Measurements from ENCODE around the gene PPWD1. TPM values are rescaled to one million over a fixed set of nuclear protein-coding genes. Genes with fewer than 3 reads are reported as not detected.

Gene PPWD1
- total RNA-seq = 33.6 TPM
- long read RNA-seq, transcript PPWD1-201 (11 exons, 2,166 nt) = major isoform, 25 of 45 reads
- long read RNA-seq, partial matches to known transcripts = 1 of 45 reads
- long read RNA-seq, other reads (novel, unspliced or antisense) = 16 of 45 reads

GRCh38 chr5:65562731-65563701 is at the start of gene PPWD1, which contains the start of gene CENPK:
TSS of gene PPWD1 (plus strand) at chr5:65563296. CDS start at chr5:65563311, 15 bp downstream.
TSS of gene CENPK (minus strand) at chr5:65563168. CDS start at chr5:65554907, 8,261 bp downstream.
- intact Hi-C loops (cut with DNase I) = no loop called here
- peak; percentile 100 for ATAC-seq
- TF ChIP-seq, protein P1, sequence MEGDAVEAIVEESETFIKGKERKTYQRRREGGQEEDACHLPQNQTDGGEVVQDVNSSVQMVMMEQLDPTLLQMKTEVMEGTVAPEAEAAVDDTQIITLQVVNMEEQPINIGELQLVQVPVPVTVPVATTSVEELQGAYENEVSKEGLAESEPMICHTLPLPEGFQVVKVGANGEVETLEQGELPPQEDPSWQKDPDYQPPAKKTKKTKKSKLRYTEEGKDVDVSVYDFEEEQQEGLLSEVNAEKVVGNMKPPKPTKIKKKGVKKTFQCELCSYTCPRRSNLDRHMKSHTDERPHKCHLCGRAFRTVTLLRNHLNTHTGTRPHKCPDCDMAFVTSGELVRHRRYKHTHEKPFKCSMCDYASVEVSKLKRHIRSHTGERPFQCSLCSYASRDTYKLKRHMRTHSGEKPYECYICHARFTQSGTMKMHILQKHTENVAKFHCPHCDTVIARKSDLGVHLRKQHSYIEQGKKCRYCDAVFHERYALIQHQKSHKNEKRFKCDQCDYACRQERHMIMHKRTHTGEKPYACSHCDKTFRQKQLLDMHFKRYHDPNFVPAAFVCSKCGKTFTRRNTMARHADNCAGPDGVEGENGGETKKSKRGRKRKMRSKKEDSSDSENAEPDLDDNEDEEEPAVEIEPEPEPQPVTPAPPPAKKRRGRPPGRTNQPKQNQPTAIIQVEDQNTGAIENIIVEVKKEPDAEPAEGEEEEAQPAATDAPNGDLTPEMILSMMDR (IDR thresholded peaks at IDR 0.05) = no peak
- DNase-seq = peak; percentile 96
- Histone ChIP-seq H3K9me3 (no peaks in the 10 kb centered on the region), H3K36me3 (peaks cover 6% of the 10 kb centered on the region), H3K27ac (peak within 1 kb of the TSS; percentile 92), H3K4me1 (peaks cover 21% of the 10 kb centered on the region), H3K4me3 (peak within 1 kb of the TSS; percentile 78), H3K27me3 (no peaks in the 10 kb centered on the region)

GRCh38 chr5:65525726-65526125 is 37.4 kb upstream of the PPWD1 start:
- no peak for ATAC-seq
- TF ChIP-seq, protein P1 (IDR thresholded peaks at IDR 0.05) = no peak
- no peaks in the 10 kb centered on the region for H3K36me3 ChIP-seq
- H3K4me1 ChIP-seq = no peaks in the 10 kb centered on the region
- intact Hi-C loops (cut with DNase I) = no loop called here
- no peaks in the 10 kb centered on the region for H3K9me3 ChIP-seq
- H3K27me3 ChIP-seq = no peaks in the 10 kb centered on the region
- no peak overlapping the region for H3K27ac ChIP-seq
- no peak overlapping the region for H3K4me3 ChIP-seq
- no peak for DNase-seq

DNA sequence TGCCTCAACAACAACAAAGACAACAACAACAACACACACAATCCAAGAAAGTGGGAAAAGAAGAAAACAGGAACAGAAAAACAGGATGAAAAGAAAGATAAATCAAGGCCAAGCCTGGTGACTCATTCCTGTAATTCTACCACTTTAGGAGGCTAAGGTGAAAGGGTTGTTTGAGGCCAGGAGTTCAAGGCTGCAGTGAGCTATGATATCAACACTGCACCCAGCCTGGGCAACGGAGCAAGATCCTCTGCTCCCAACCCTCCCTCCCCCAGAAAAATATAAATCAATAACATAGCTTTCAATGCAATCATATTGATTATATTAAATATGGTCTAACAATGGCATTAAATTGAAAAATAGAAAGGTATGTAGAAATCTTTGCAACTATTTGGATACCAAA is 32.2 kb upstream of the PPWD1 start:
- TF ChIP-seq, protein P1 (IDR thresholded peaks at IDR 0.05) = no peak
- no peaks in the 10 kb centered on the region for H3K4me1 ChIP-seq
- H3K27ac ChIP-seq = no peak overlapping the region
- no peaks in the 10 kb centered on the region for H3K36me3 ChIP-seq
- H3K27me3 ChIP-seq = no peaks in the 10 kb centered on the region
- intact Hi-C loops (cut with DNase I) = no loop called here
- no peak overlapping the region for H3K4me3 ChIP-seq
- no peaks in the 10 kb centered on the region for H3K9me3 ChIP-seq
- DNase-seq (no peak), ATAC-seq (no peak)

DNA sequence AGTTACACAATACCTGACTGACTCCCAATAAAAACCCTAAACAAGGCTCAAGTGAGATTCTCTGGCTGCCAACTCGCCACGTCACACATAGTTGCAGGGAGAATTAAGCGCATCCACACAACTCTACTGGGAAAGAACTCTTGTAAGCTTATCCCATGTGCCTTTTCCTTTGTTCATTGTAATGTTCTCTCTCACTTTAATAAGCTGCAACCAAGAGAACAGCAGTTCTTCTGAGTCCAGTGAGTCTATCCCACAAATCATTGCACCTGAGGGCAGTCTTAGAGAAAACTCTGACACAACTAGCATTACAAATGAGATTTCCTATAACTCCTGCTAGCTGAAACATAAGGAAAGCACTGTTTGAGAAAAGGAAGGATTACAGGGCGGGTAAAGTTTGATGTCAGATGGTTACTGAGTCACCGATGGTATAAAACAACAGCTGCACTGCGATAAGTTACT is 27.5 kb upstream of the PPWD1 start:
- H3K36me3 ChIP-seq = no peaks in the 10 kb centered on the region
- no peak for ATAC-seq

GRCh38 chr5:65539827-65540226 is 23.3 kb upstream of the PPWD1 start:
- H3K27me3 ChIP-seq = no peaks in the 10 kb centered on the region
- H3K9me3 ChIP-seq = no peaks in the 10 kb centered on the region
- no peaks in the 10 kb centered on the region for H3K4me1 ChIP-seq
- TF ChIP-seq, protein P1 (IDR thresholded peaks at IDR 0.05) = no peak
- H3K4me3 ChIP-seq = no peak overlapping the region
- intact Hi-C loops (cut with DNase I) = no loop called here
- no peaks in the 10 kb centered on the region for H3K36me3 ChIP-seq
- H3K27ac ChIP-seq = no peak overlapping the region
- DNase-seq (no peak), ATAC-seq (no peak)

More for the DNA sequence above, 27.5 kb upstream of the PPWD1 start:
- Histone ChIP-seq H3K9me3 (no peaks in the 10 kb centered on the region), H3K4me3 (no peak overlapping the region), H3K4me1 (no peaks in the 10 kb centered on the region), H3K27me3 (no peaks in the 10 kb centered on the region), H3K27ac (no peak overlapping the region)
- TF ChIP-seq, protein P1 (IDR thresholded peaks at IDR 0.05) = no peak
- intact Hi-C loops (cut with DNase I) = no loop called here
- no peak for DNase-seq

All from upper lobe of right lung (tissue), 1 donor.